Adipocyte (in vitro differentiated cells): ENCODE measurements around the gene MRPL20.
"Not testable (repeated sequence)": the region's sequence is repeated elsewhere in the genome, so short reads cannot be mapped to it uniquely, and the experiment has no call there.

Experiments used
- DNase-seq: peaks from one replicate; pipeline ENCODE4 v3.0.0-alpha.2; 2015; ENCODE audit warnings: low read depth
- H3K27me3 ChIP-seq: replicated peaks from 2 replicates; pipeline ENCODE4 v1.7.0; 2013; ENCODE audit warnings: mild to moderate bottlenecking, low read length, moderate library complexity; ENCODE audit not compliant: control insufficient read depth, insufficient read depth
- H3K36me3 ChIP-seq: 2 replicates; pipeline ENCODE4 v1.7.0; 2013; ENCODE audit warnings: low read length, mild to moderate bottlenecking, moderate library complexity; ENCODE audit not compliant: control insufficient read depth, insufficient read depth, severe bottlenecking
- H3K4me1 ChIP-seq: 2 replicates; pipeline ENCODE4 v1.7.0; 2013; ENCODE audit warnings: mild to moderate bottlenecking, low read length, moderate library complexity; ENCODE audit not compliant: control insufficient read depth, insufficient read depth
- H3K4me3 ChIP-seq: 2 replicates; pipeline ENCODE4 v1.7.0; 2013; ENCODE audit warnings: mild to moderate bottlenecking, low read length, moderate library complexity
- H3K9ac ChIP-seq: 2 replicates; pipeline ENCODE4 v1.7.0; 2013; ENCODE audit warnings: mild to moderate bottlenecking, low read length, moderate library complexity
- H3K9me3 ChIP-seq: 2 replicates; pipeline ENCODE4 v1.7.0; 2013; ENCODE audit warnings: mild to moderate bottlenecking, low read length, moderate library complexity; ENCODE audit not compliant: control insufficient read depth

MRPL20 gene

DNA sequence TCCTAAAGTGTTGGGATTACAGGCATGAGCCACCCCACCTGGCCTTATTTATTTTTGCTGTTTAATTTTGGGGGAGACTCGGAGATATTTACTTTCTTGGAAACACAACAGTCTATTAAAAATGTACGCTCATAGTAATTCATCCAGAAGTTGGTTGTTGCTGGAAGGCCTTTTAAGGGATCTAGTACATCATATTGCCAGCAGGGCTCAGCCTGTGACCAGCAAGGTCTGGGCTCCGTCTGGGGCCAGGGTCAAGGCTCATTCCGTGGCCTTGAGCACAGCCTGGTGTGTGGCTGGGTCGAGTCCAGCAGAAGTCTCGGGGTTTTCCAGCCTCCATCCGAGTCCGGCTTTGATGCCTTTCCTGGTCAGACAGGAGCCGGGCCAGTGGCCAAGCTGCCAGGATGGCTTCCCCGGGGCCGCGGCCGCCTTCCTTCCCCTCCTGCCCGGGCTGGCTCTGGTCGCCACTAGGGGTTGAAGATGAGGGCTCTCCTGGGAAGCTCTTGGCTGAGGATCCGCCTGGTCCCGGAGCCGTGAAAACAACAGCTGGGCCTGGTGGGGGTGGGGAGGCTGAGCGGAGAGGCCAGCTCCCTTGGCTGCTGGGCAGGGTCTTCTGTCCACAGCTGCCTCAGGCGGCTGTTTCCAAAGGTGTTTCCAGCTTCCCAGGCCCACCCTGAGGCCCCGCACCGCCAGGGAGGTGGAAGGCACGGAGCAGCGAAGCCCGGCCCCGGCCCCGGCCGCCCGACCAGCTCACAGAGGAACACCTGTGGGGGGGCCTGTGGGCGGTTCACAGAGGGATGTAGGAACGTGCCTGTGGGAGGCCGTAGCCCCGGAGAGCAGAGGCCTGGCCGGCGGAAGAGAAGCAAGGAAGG is 23.3 kb upstream of the MRPL20 start:
- no peaks in the 10 kb centered on the region for H3K9me3 ChIP-seq
- H3K36me3 ChIP-seq: no peaks in the 10 kb centered on the region
- H3K4me1 ChIP-seq: peaks cover 33% of the 10 kb centered on the region
- DNase-seq: no peak
- no peak overlapping the region for H3K4me3 ChIP-seq
- no peak overlapping the region for H3K9ac ChIP-seq
- H3K27me3 ChIP-seq: no peaks in the 10 kb centered on the region

- DNase-seq: no peak
- Histone ChIP-seq H3K9me3 (no peaks in the 10 kb centered on the region), H3K9ac (no peak overlapping the region), H3K4me3 (no peak overlapping the region), H3K4me1 (peaks cover 33% of the 10 kb centered on the region), H3K36me3 (no peaks in the 10 kb centered on the region), H3K27me3 (no peaks in the 10 kb centered on the region)
These were observed 22.6 kb upstream of the MRPL20 start for GRCh38 chr1:1429671-1430073.

DNA sequence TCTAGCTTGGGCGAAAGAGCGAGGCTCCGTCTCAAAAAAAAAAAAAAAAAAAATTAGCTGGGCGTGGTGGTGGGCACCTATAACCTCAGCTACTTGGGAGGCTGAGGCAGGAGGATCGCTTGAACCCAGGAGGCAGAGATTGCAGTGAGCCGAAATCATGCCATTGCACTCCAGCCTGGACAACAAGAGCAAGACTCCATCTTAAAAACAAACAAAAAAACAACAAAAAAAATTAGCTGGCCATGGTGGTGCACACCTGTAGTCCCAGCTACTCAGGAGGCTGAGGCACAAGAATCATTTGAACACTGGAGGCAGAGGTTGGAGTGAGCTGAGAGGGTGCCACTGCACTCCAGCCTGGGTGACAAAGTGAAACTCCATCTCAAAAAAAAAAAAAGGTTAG is 21.9 kb upstream of the MRPL20 start:
- not testable (repeated sequence) for DNase-seq, H3K9me3 ChIP-seq, H3K4me3 ChIP-seq, H3K9ac ChIP-seq, H3K27me3 ChIP-seq, H3K36me3 ChIP-seq
- H3K4me1 ChIP-seq: peaks cover 33% of the 10 kb centered on the region

GRCh38 chr1:1428174-1428573 is 21.1 kb upstream of the MRPL20 start:
- Histone ChIP-seq H3K4me3 (no peak overlapping the region), H3K9me3 (no peaks in the 10 kb centered on the region), H3K27me3 (no peaks in the 10 kb centered on the region), H3K36me3 (no peaks in the 10 kb centered on the region), H3K9ac (no peak overlapping the region), H3K4me1 (peaks cover 28% of the 10 kb centered on the region)
- DNase-seq: no peak

- H3K4me3 ChIP-seq: no peak overlapping the region
These were observed 20.7 kb upstream of the MRPL20 start for GRCh38 chr1:1427820-1428148.

DNA sequence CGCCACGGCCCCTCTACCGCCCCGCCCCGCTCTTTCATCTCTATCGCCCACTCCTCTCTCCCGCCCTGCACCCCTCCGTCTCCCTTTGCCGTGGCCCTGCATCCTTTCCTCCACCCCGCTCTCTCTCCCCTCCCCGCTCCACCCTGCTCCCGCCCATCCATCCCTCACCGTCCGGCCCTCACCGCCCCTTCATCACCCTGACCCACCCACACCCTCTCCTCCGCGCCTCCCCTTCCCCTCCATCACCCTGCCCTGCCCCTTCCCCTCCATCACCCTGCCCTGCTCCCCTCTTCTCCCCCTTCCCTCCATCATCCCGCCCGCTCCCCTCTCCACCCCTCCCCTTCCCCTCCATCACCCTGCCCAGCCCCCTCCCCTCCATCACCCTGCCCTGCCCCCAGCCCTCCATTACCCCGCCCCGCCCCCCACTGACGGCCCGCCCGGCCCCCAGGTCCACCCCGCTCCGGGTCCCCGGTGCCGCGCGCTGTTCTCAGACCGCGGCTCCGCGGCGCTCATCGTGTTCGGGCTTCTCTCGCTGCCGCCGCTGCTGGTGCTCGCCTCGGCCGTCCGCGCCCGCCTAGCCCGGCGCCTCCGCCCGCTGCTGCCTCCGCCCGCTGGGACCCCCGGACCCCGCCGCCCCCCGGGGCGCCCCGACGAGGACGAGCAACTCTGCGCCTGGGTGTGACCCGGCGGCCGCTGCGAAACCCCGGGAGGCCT is 20.2 kb upstream of the MRPL20 start:
- Histone ChIP-seq H3K36me3 (no peaks in the 10 kb centered on the region), H3K27me3 (no peaks in the 10 kb centered on the region), H3K4me3 (no peak overlapping the region), H3K4me1 (peaks cover 23% of the 10 kb centered on the region), H3K9ac (no peak overlapping the region), H3K9me3 (no peaks in the 10 kb centered on the region)
- DNase-seq: peak; percentile 31

More at GRCh38 chr1:1427820-1428148, 20.7 kb upstream of the MRPL20 start:
- Histone ChIP-seq H3K36me3 (no peaks in the 10 kb centered on the region), H3K27me3 (no peaks in the 10 kb centered on the region), H3K9ac (no peak overlapping the region), H3K9me3 (no peaks in the 10 kb centered on the region), H3K4me1 (peaks cover 26% of the 10 kb centered on the region)
- no peak for DNase-seq

GRCh38 chr1:1426496-1427105 is 19.5 kb upstream of the MRPL20 start:
- no peak for DNase-seq
- H3K4me3 ChIP-seq: no peak overlapping the region
- H3K9ac ChIP-seq: no peak overlapping the region
- H3K4me1 ChIP-seq: peaks cover 16% of the 10 kb centered on the region
- H3K27me3 ChIP-seq: no peaks in the 10 kb centered on the region
- no peaks in the 10 kb centered on the region for H3K9me3 ChIP-seq
- H3K36me3 ChIP-seq: no peaks in the 10 kb centered on the region

DNA sequence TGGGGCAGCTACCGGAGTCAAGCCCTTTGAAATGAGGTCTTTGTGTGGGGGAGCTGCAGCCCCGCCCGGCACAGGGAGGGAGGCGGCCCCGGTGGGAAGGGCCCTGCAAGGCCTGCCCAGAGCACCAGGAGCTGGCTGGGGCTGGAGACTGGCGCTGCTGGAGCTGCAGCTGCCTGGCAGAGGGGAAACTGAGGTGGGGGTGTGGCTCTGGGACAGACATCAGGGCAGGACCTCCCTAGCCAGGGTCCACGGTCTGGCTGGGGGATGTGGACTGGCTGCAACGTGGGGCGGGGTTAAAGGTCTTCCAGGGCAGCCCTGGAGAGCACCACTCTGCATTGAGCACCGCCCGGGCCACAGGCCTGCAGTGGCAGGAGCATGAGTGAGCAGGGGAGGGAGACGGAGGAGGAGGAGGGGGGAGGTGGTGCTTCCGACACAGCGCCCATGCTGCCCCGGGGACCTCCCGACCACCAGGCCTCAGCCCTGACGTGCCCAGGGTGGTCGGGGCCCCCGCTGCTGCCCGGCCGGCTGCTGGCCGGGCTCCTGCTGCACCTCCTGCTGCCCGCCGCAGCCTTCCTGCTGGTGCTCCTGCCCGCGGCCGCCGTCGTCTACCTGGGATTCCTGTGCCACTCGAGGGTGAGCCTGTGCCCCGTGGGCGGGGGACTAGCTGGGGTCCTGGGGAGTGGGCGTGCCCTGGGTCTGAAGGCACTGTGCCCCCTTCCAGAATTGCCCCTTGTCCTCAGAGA is 18.8 kb upstream of the MRPL20 start:
- no peaks in the 10 kb centered on the region for H3K27me3 ChIP-seq
- no peaks in the 10 kb centered on the region for H3K36me3 ChIP-seq
- H3K9me3 ChIP-seq: no peaks in the 10 kb centered on the region
- H3K9ac ChIP-seq: no peak overlapping the region
- H3K4me3 ChIP-seq: no peak overlapping the region
- no peak for DNase-seq
- H3K4me1 ChIP-seq: peaks cover 14% of the 10 kb centered on the region

- H3K36me3 ChIP-seq: no peaks in the 10 kb centered on the region
- H3K9ac ChIP-seq: no peak overlapping the region
- no peaks in the 10 kb centered on the region for H3K27me3 ChIP-seq
These were observed 18.3 kb upstream of the MRPL20 start for GRCh38 chr1:1425426-1425752.

DNA sequence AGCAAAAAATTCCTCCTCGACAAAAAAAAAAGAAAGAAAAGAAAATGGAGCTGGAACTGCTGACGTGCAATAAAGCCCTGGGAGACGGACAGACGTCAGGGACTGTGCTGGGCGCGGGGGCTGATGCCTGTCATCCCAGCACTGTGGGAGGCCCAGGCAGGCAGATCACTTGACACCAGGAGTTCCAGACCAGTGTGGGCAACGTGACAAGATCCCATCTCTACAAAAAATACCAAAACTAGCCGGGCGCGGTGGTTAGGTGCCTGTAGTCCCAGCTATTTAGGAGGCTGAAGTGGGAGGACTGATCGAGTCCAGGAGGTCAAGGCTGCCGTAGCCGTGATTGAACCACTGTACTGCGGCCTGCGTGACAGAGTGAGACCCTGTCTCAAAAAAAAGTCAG is 17.6 kb upstream of the MRPL20 start:
- no peaks in the 10 kb centered on the region for H3K9me3 ChIP-seq
- H3K4me1 ChIP-seq: peaks cover 4% of the 10 kb centered on the region
- DNase-seq: no peak
- H3K36me3 ChIP-seq: no peaks in the 10 kb centered on the region
- H3K4me3 ChIP-seq: no peak overlapping the region
- H3K9ac ChIP-seq: no peak overlapping the region
- no peaks in the 10 kb centered on the region for H3K27me3 ChIP-seq

More at GRCh38 chr1:1425426-1425752, 18.3 kb upstream of the MRPL20 start:
- no peak for DNase-seq
- no peak overlapping the region for H3K4me3 ChIP-seq
- no peaks in the 10 kb centered on the region for H3K9me3 ChIP-seq
- H3K4me1 ChIP-seq: peaks cover 10% of the 10 kb centered on the region

GRCh38 chr1:1423245-1423597 is 16.1 kb upstream of the MRPL20 start:
- Histone ChIP-seq H3K9ac (no peak overlapping the region), H3K4me1 (no peaks in the 10 kb centered on the region), H3K27me3 (no peaks in the 10 kb centered on the region), H3K4me3 (no peak overlapping the region), H3K36me3 (no peaks in the 10 kb centered on the region), H3K9me3 (no peaks in the 10 kb centered on the region)
- DNase-seq: no peak
